Kidney (tissue), 14 donors: Measurements from ENCODE around the gene UBC. TPM values are rescaled to one million over a fixed set of nuclear protein-coding genes. Genes with fewer than 3 reads are reported as not detected.
"Not testable (repeated sequence)": the region's sequence is repeated elsewhere in the genome, so short reads cannot be mapped to it uniquely, and the experiment has no call there.

ENCODE experiments used
- DNase-seq, 5 donors: peaks; one replicate each; pipeline ENCODE4 v3.0.0-alpha.2; 2013 to 2020
- FAIRE-seq: peaks from 2 replicates; lab custom pipeline; 2012; peaks lifted over from hg19 to GRCh38; lab: Jason Lieb, UNC
- H3K27ac ChIP-seq, 2 donors: one replicate each; pipeline ENCODE4 v1.7.0; 2013; ENCODE audit warnings: low read depth in 2 of 2, low read length in 2 of 2, inconsistent platforms in 1 of 2
- H3K27me3 ChIP-seq: one replicate; pipeline ENCODE4 v1.7.1; 2013; ENCODE audit warnings: low read length, inconsistent platforms; ENCODE audit not compliant: control insufficient read depth, insufficient read depth
- H3K36me3 ChIP-seq, 3 donors: one replicate each; pipeline versions ENCODE4 v1.7.0 to v1.7.1; 2013; ENCODE audit warnings: low read length in 3 of 3, control low read depth in 1 of 3, inconsistent platforms in 1 of 3; ENCODE audit not compliant: insufficient read depth in 3 of 3, control insufficient read depth in 2 of 3
- H3K4me1 ChIP-seq, 3 donors: one replicate each; pipeline versions ENCODE4 v1.7.0 to v1.7.1; 2013; ENCODE audit warnings: low read length in 3 of 3, inconsistent platforms in 1 of 3, low read depth in 1 of 3; ENCODE audit not compliant: control insufficient read depth in 2 of 3, insufficient read depth in 2 of 3
- H3K4me3 ChIP-seq, 3 donors: one replicate each; pipeline versions ENCODE4 v1.7.0 to v1.8.1; 2013; ENCODE audit warnings: low read length in 3 of 3, control low read depth in 1 of 3, inconsistent platforms in 1 of 3
- H3K9ac ChIP-seq, 3 donors: one replicate each; pipeline versions ENCODE4 v1.7.0 to v1.7.1; 2013; ENCODE audit warnings: low read length in 3 of 3, control low read depth in 1 of 3, inconsistent platforms in 1 of 3
- H3K9me3 ChIP-seq, 3 donors: one replicate each; pipeline versions ENCODE4 v1.7.0 to v1.7.1; 2013; ENCODE audit warnings: low read length in 3 of 3, control low read depth in 1 of 3, inconsistent platforms in 1 of 3; ENCODE audit not compliant: control insufficient read depth in 2 of 3, insufficient read depth in 1 of 3
- CTCF ChIP-seq: IDR thresholded peaks from 3 replicates; pipeline ENCODE4 v1.5.1; 2012; ENCODE audit warnings: mild to moderate bottlenecking, moderate library complexity, borderline replicate concordance; ENCODE audit not compliant: insufficient read depth; ENCODE audit errors: extremely low read depth
- intact Hi-C: fragments of 100-400 bp; cut with DNase I; formaldehyde crosslinking; loops from one replicate; pipeline ENCODE4 v1.11.1; 2022
- polyA plus RNA-seq: library from polyadenylated mRNA; stranded (reverse); fragments of 350-450 nt; fragmentation: Illumina TruSeq; extraction: RNeasy Lipid Tissue Mini Kit (QIAGEN cat#74804); gene quantifications from one replicate; pipeline ENCODE4 v1.2.3, GENCODE V29; 2014; ENCODE audit warnings: low read depth, low replicate concordance; ENCODE audit not compliant: insufficient read depth
- total RNA-seq: library from RNA; stranded (reverse); fragmentation: NEBNext Ultra II Directional; extraction: Animal tissue kit (Norgen Biotek cat#: 25700); gene quantifications from one replicate; pipeline ENCODE4 v1.2.1, GENCODE V29; 2021
- donor health status: control.
- donor health status: control.
- donor health status: control.
- donor health status: control.
- donor health status: control.
- donor health status: DM: yes; HTN: yes; CAD: no.
- donor health status: Normal renal cell carcinoma (clear cell type).

The UBC gene
- total and polyA plus RNA-seq, 2 donors from 2014 or later: 952 to 1,132 TPM

- peak; percentile 91 to 97 (median 95) for DNase-seq
- Histone ChIP-seq H3K9ac (peak overlapping the region; percentile 94 to 99 (median 97)), H3K27ac (peak overlapping the region; percentile 100), H3K4me1 (peaks cover 10 to 40% (median 32%) of the 10 kb centered on the region in 3 donors), H3K27me3 (no peaks in the 10 kb centered on the region), H3K4me3 (peak overlapping the region; percentile 91 to 95 (median 92)), H3K9me3 (no peaks in the 10 kb centered on the region), H3K36me3 (peaks cover 5 to 13% (median 12%) of the 10 kb centered on the region in 3 donors)
- FAIRE-seq: no peak
- peak; percentile 51 for TF ChIP-seq CTCF
- intact Hi-C loops: no loop called here
These were observed 717 bp downstream of the UBC start for GRCh38 chr12:124913474-124914391.

- H3K9me3 ChIP-seq, FAIRE-seq, DNase-seq, H3K27me3 ChIP-seq, intact Hi-C loops: not testable (repeated sequence)
- peak overlapping the region in 2 of 3 donors; percentile 41 to 99 for H3K9ac ChIP-seq
- H3K4me1 ChIP-seq: peaks cover 6 to 33% (median 27%) of the 10 kb centered on the region in 3 donors
- H3K4me3 ChIP-seq: peak overlapping the region in 2 of 3 donors; percentile 91 to 92
- peak overlapping the region in 1 of 2 donors; percentile 65 for H3K27ac ChIP-seq
- peaks cover 5 to 13% (median 12%) of the 10 kb centered on the region in 3 donors for H3K36me3 ChIP-seq
These were observed 1.7 kb downstream of the UBC start for GRCh38 chr12:124912529-124913287.

- Histone ChIP-seq H3K4me3 (peak overlapping the region in 2 of 3 donors; percentile 38 to 53), H3K4me1 (peaks cover 2 to 26% (median 24%) of the 10 kb centered on the region in 3 donors), H3K36me3 (peaks cover 5 to 13% (median 12%) of the 10 kb centered on the region in 3 donors), H3K9ac (peak overlapping the region in 2 of 3 donors; percentile 35 to 69)
- intact Hi-C loops, H3K27me3 ChIP-seq, DNase-seq, H3K9me3 ChIP-seq, H3K27ac ChIP-seq, FAIRE-seq: not testable (repeated sequence)
These were observed 2.9 kb downstream of the UBC start for GRCh38 chr12:124911521-124911920.

GRCh38 chr12:124910561-124911478 lies 3.6 kb downstream of the UBC start:
- peaks cover 3 to 27% (median 22%) of the 10 kb centered on the region in 3 donors for H3K4me1 ChIP-seq
- DNase-seq: no peak
- H3K9me3 ChIP-seq: no peaks in the 10 kb centered on the region
- peak overlapping the region in 2 of 3 donors; percentile 35 to 69 for H3K9ac ChIP-seq
- TF ChIP-seq CTCF: no peak
- no peaks in the 10 kb centered on the region for H3K27me3 ChIP-seq
- intact Hi-C loops: no loop called here
- H3K36me3 ChIP-seq: peaks cover 5 to 13% (median 12%) of the 10 kb centered on the region in 3 donors
- FAIRE-seq: no peak
- peak overlapping the region in 2 of 3 donors; percentile 38 to 53 for H3K4me3 ChIP-seq
- peak overlapping the region in 1 of 2 donors; percentile 52 for H3K27ac ChIP-seq
